Astrocyte (in vitro differentiated cells and primary cell): ENCODE measurements around the gene EYS. TPM values are rescaled to one million over a fixed set of nuclear protein-coding genes. Genes with fewer than 3 reads are reported as not detected.

ENCODE experiments used
- DNase-seq: peaks from one replicate; pipeline ENCODE4 v3.0.0-alpha.2; 2010; ENCODE audit warnings: low read depth
- FAIRE-seq: peaks from 2 replicates; lab custom pipeline; 2011; peaks lifted over from hg19 to GRCh38; lab: Jason Lieb, UNC
- H2AFZ ChIP-seq: 2 replicates; pipeline ENCODE4 v1.6.0; 2012; ENCODE audit warnings: low read depth, low read length, inconsistent platforms
- H3K27ac ChIP-seq: 2 replicates; pipeline ENCODE4 v1.5.1; 2011; ENCODE audit warnings: low read depth, low read length, inconsistent platforms
- H3K27me3 ChIP-seq: 2 replicates; pipeline ENCODE4 v1.6.0; 2011; ENCODE audit warnings: low read length, inconsistent platforms; ENCODE audit not compliant: insufficient read depth
- H3K36me3 ChIP-seq: 2 replicates; pipeline ENCODE4 v1.5.1; 2011; ENCODE audit warnings: low read length, inconsistent platforms; ENCODE audit not compliant: insufficient read depth
- H3K4me1 ChIP-seq: 2 replicates; pipeline ENCODE4 v1.5.1; 2011; ENCODE audit warnings: low read length, inconsistent platforms; ENCODE audit not compliant: insufficient read depth
- H3K4me2 ChIP-seq: 2 replicates; pipeline ENCODE4 v1.6.0; 2012; ENCODE audit warnings: low read length, inconsistent platforms
- H3K4me3 ChIP-seq: 2 replicates; pipeline ENCODE4 v1.5.1; 2011; ENCODE audit warnings: low read depth, mild to moderate bottlenecking, low read length, inconsistent platforms; ENCODE audit not compliant: insufficient read depth
- H3K79me2 ChIP-seq: 2 replicates; pipeline ENCODE4 v1.6.0; 2012; ENCODE audit warnings: mild to moderate bottlenecking, low read length, inconsistent platforms; ENCODE audit not compliant: insufficient read depth
- H3K9ac ChIP-seq: 2 replicates; pipeline ENCODE4 v1.6.0; 2012; ENCODE audit warnings: mild to moderate bottlenecking, low read length, inconsistent platforms
- H3K9me3 ChIP-seq: 2 replicates; pipeline ENCODE4 v1.5.1; 2012; ENCODE audit warnings: low read depth, mild to moderate bottlenecking, low read length, inconsistent platforms; ENCODE audit not compliant: insufficient read depth
- H4K20me1 ChIP-seq: 2 replicates; pipeline ENCODE4 v1.6.0; 2012; ENCODE audit warnings: low read length, inconsistent platforms; ENCODE audit not compliant: insufficient read depth
- H3K27ac Mint-ChIP-seq: one replicate; pipeline ENCODE4 v1.8.0; 2021; ENCODE audit warnings: mild to moderate bottlenecking, mixed read lengths; ENCODE audit not compliant: unreplicated experiment
- H3K27me3 Mint-ChIP-seq: one replicate; pipeline ENCODE4 v1.8.0; 2021; ENCODE audit warnings: low read depth, mixed read lengths; ENCODE audit not compliant: unreplicated experiment
- H3K36me3 Mint-ChIP-seq: one replicate; pipeline ENCODE4 v1.8.0; 2021; ENCODE audit warnings: low read depth, mixed read lengths; ENCODE audit not compliant: unreplicated experiment
- H3K4me1 Mint-ChIP-seq: one replicate; pipeline ENCODE4 v1.8.0; 2021; ENCODE audit warnings: low read depth, mixed read lengths; ENCODE audit not compliant: unreplicated experiment
- H3K4me3 Mint-ChIP-seq: one replicate; pipeline ENCODE4 v1.8.0; 2021; ENCODE audit warnings: mild to moderate bottlenecking, moderate library complexity, mixed read lengths; ENCODE audit not compliant: unreplicated experiment
- H3K9me3 Mint-ChIP-seq: one replicate; pipeline ENCODE4 v1.8.0; 2021; ENCODE audit warnings: mild to moderate bottlenecking, mixed read lengths; ENCODE audit not compliant: unreplicated experiment
- CTCF ChIP-seq: IDR thresholded peaks from 2 replicates; pipeline ENCODE4 v1.5.1; 2011; ENCODE audit warnings: low read depth, mild to moderate bottlenecking, inconsistent platforms, low read length, moderate library complexity; ENCODE audit not compliant: insufficient read depth
- EZH2 ChIP-seq: IDR thresholded peaks from 2 replicates; pipeline ENCODE4 v1.6.1; 2012; ENCODE audit warnings: mild to moderate bottlenecking, low read length, inconsistent platforms; ENCODE audit not compliant: insufficient read depth
- total RNA-seq: library from RNA; stranded (reverse); gene quantifications from 2 replicates; pipeline ENCODE4 v1.2.1, GENCODE V29; 2021

The EYS gene
- total RNA-seq, 1 donor from 2014 or later: 0.16 TPM

- DNase-seq: no peak
- Histone ChIP-seq H3K36me3 (no peaks in the 10 kb centered on the region), H3K27ac (no peak overlapping the region), H3K4me1 (no peaks in the 10 kb centered on the region), H3K9me3 (no peaks in the 10 kb centered on the region), H3K9ac (no peak overlapping the region), H3K4me3 (no peak overlapping the region), H3K27me3 (no peaks in the 10 kb centered on the region), H3K79me2 (no peaks in the 10 kb centered on the region), H2AFZ (no peak overlapping the region), H3K4me2 (no peak overlapping the region), H4K20me1 (no peaks in the 10 kb centered on the region)
- FAIRE-seq: no peak
- Mint-ChIP-seq H3K36me3 (no peaks in the 10 kb centered on the region), H3K4me1 (no peaks in the 10 kb centered on the region), H3K4me3 (no peak overlapping the region), H3K27me3 (no peaks in the 10 kb centered on the region), H3K27ac (no peak overlapping the region), H3K9me3 (no peaks in the 10 kb centered on the region)
- no peak for TF ChIP-seq CTCF
- no peak for TF ChIP-seq EZH2
Measured at GRCh38 chr6:64122712-64123375, 1584.2 kb downstream of the EYS start.

GRCh38 chr6:64121011-64121565 is 1585.9 kb downstream of the EYS start:
- H4K20me1 ChIP-seq: no peaks in the 10 kb centered on the region
- H3K9me3 ChIP-seq: no peaks in the 10 kb centered on the region
- Mint-ChIP-seq H3K9me3 (no peaks in the 10 kb centered on the region), H3K4me1 (no peaks in the 10 kb centered on the region), H3K27ac (no peak overlapping the region), H3K36me3 (no peaks in the 10 kb centered on the region), H3K27me3 (no peaks in the 10 kb centered on the region), H3K4me3 (no peak overlapping the region)
- FAIRE-seq: no peak
- H3K27me3 ChIP-seq: no peaks in the 10 kb centered on the region
- H3K79me2 ChIP-seq: no peaks in the 10 kb centered on the region
- no peak overlapping the region for H3K4me3 ChIP-seq
- H3K27ac ChIP-seq: no peak overlapping the region
- no peak for DNase-seq
- no peak overlapping the region for H3K4me2 ChIP-seq
- H3K4me1 ChIP-seq: no peaks in the 10 kb centered on the region
- TF ChIP-seq CTCF (no peak), EZH2 (no peak)
- H3K9ac ChIP-seq: no peak overlapping the region
- no peaks in the 10 kb centered on the region for H3K36me3 ChIP-seq
- H2AFZ ChIP-seq: no peak overlapping the region

GRCh38 chr6:64113704-64114103 is 1593.3 kb downstream of the EYS start:
- no peak for FAIRE-seq
- no peak overlapping the region for H3K4me2 ChIP-seq
- no peak overlapping the region for H3K27ac ChIP-seq
- H3K36me3 Mint-ChIP-seq: no peaks in the 10 kb centered on the region
- H4K20me1 ChIP-seq: no peaks in the 10 kb centered on the region
- no peaks in the 10 kb centered on the region for H3K4me1 Mint-ChIP-seq
- H3K9me3 ChIP-seq: no peaks in the 10 kb centered on the region
- H3K27me3 Mint-ChIP-seq: no peaks in the 10 kb centered on the region
- no peaks in the 10 kb centered on the region for H3K36me3 ChIP-seq
- TF ChIP-seq CTCF: no peak
- no peak for TF ChIP-seq EZH2
- no peak overlapping the region for H3K4me3 Mint-ChIP-seq
- no peaks in the 10 kb centered on the region for H3K27me3 ChIP-seq
- H3K4me3 ChIP-seq: no peak overlapping the region
- no peak overlapping the region for H3K9ac ChIP-seq
- H3K4me1 ChIP-seq: no peaks in the 10 kb centered on the region
- H3K27ac Mint-ChIP-seq: no peak overlapping the region
- no peaks in the 10 kb centered on the region for H3K9me3 Mint-ChIP-seq
- no peak for DNase-seq
- H2AFZ ChIP-seq: no peak overlapping the region
- no peaks in the 10 kb centered on the region for H3K79me2 ChIP-seq
